ENCODE measurements around the gene ERBB4.

GRCh38 chr2:211354481-211354880 lies 1184.1 kb downstream of the ERBB4 start:
- TF ChIP-seq CTCF (IDR thresholded peaks at IDR 0.05) (no peak), POLR2AphosphoS5 (IDR thresholded peaks at IDR 0.05) (no peak)

All from prostate gland (tissue), 2 donors.